Fibroblast of peridontal ligament (primary cell): ENCODE measurements around the gene ZNF710.
A peak's percentile ranks its signal among the peaks of the same experiment; 100 is the strongest.

ENCODE experiments used
- DNase-seq: peaks from one replicate; pipeline ENCODE4 v3.0.0-alpha.2; 2010; ENCODE audit errors: extremely low read depth

The ZNF710 gene

DNA sequence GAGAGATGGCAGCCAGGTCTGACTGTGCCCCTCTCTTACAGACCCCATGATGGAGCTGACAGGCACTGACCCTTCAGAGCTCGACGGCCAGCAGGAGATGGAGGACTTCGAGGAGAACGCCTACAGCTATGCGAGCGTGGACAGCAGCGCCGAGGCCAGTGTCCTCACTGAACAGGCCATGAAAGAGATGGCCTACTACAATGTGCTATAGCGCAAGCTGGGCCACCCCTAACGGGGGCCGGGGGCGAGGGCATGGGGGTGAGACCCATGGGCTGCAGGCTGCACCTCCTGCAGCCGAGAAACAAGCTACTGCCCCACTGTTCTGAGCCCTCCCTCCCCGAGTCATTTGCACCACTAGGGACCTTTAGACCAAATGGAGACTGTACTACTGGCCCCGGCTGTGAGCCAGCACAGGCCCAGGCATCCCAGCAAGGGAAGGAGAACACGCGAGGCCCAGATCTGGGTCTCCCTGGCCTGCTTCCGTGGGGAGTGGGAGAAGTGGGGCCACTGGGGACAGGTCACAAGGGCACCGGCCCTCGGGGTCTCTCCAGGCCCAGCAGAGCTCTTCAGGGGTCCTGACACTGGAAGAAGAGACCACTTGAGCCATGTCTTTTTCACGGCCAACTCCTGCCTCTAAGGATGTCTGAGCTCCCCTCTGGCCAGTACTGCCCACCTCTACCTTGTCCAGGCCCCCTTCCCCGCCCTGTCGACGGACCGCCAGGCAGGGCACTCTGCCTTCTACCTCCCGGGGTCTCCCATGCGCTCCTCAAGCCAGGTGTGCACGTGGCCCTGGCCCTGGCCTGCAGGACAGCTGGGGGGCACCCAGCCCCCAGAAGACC, 78.7 kb downstream of the ZNF710 start:
- DNase-seq, result no peak

DNA sequence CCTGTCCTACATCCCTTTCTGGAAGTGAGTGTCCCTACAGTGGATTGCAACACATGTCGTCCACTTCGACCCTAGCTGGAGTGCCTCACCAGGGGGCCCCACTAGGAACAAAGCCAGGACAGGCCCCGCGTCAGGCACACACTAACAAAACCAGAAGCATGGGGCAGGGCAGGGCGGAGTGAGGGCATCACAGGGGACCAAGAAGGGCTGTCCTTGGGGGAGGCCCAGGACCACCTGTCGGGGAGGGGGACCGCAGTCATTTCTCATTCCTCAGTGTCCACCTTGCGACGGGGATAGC, 79.3 kb downstream of the ZNF710 start:
- no peak for DNase-seq

DNA sequence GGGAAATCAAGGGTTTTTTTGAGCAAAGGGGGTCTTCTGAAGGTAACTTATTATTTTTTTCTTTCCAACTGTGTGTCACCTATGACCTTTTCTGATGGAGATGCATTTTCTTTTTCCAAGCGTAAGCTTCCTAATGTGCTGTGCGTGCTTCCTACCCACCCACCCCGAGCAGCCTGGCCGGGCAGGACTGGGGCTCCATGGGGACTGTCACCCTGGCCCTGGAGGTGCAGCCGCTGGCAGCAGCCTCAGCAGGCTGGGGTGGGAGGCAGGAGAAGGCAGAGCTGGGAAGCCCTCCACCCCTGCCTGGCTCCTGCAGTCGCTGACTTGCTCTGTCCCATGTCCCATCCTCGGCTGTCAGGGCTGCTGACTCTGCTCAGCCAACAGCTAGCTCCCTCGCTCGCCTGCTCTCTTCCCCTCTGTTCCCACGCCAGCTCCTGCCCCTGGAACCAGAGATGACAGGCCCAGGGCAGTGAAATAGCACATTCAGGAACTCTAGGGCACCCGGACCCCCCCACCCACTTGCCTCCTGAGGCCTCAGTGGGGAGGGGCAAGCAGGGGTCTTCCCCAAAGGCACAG, 79.8 kb downstream of the ZNF710 start:
- DNase-seq, result no peak

GRCh38 chr15:90082140-90082715, 81.1 kb downstream of the ZNF710 start:
- DNase-seq, result no peak

DNA sequence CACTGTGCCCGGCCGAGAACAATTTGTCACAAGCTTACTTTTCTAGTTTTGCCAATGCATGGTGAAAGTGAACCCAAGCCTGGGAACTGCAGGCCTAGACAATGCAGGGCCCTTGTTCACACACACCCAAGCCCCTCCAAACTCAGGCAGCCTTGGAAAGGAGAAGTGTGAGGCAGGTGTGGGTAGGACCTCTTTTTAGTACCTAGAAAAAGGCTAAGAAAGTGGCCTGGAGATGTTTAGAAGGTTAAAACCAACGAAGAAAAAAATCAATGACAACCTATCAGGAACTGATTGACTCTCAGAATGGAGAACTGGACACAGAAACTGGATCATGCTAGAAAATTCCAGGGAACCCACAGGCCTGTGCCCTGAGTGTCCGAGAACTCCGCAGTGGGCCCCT, 82.3 kb downstream of the ZNF710 start:
- no peak for DNase-seq

- no peak for DNase-seq
Observed at GRCh38 chr15:90083954-90084607, 83.0 kb downstream of the ZNF710 start.

- DNase-seq, result no peak
Observed at GRCh38 chr15:90084876-90085423, 83.8 kb downstream of the ZNF710 start.

- no peak for DNase-seq
Observed at GRCh38 chr15:90085565-90085964, 84.4 kb downstream of the ZNF710 start.

DNA sequence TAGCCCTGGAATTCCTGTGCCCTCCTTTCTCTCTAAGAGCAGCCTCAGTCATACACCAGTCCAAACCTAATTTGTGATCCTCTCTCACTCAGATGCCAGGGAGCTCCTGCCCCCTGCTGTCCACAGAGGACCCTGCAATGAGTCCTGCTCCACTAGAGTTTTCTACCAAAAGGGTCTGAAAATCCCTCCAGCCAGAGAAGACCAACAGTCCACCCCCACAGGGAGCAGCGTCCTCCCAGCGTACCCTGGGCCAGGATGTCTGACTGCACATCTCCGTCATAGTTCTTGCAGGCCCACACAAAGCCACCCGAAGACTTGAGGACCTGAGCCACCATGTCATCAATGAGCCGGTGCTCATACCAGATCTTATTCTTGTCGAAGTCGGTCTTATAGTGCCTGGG, 85.7 kb downstream of the ZNF710 start:
- DNase-seq, result peak; percentile 26

- DNase-seq, result no peak
Observed at GRCh38 chr15:90087454-90088154, 86.5 kb downstream of the ZNF710 start.

- DNase-seq, result no peak
Observed at GRCh38 chr15:90090226-90090848, 89.2 kb downstream of the ZNF710 start.

GRCh38 chr15:90091156-90091931, 90.2 kb downstream of the ZNF710 start:
- DNase-seq, result no peak

- DNase-seq, result no peak
Observed at GRCh38 chr15:90095521-90095959, 94.4 kb downstream of the ZNF710 start.

GRCh38 chr15:90097475-90097874, 96.4 kb downstream of the ZNF710 start:
- no peak for DNase-seq

DNA sequence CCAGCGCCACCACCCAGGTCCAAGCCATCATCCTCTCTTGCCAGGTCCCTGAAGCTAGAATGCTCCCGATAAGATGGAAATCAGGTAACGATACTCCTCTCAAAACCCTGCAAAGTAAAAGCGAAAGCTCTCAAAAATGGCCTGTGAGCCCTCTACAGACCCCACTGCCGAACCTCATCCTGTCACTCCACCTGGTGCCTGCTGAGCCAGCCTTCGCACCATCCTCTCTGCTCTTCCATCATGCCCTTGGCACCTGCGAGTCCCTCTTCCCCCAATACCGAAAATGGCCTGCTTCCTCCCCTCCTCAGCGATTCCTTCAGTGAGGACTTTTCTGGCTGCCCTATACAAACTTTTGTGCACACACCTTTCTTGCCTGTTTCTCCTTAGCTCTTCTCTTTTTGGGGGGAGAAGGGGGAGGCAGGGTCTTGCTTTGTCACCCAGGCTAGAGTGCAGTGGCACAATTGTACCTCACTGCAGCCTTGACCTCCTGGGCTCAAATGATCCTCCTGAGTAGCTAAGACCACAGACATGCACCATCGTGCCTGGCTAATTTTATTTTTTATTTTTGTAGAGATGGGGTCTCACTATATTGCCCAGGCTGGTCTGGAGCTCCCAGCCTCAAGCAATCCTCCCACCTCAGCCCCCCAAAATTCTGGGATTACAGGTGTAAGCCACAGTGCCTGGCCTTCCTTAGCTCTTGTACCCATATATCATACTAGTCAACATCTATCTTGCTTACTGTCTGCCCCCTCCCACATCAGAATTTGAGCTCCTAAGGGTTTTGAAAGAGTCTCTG, 98.1 kb downstream of the ZNF710 start:
- DNase-seq, result no peak

GRCh38 chr15:90099868-90100831, 99.0 kb downstream of the ZNF710 start:
- peak; percentile 82 for DNase-seq

DNA sequence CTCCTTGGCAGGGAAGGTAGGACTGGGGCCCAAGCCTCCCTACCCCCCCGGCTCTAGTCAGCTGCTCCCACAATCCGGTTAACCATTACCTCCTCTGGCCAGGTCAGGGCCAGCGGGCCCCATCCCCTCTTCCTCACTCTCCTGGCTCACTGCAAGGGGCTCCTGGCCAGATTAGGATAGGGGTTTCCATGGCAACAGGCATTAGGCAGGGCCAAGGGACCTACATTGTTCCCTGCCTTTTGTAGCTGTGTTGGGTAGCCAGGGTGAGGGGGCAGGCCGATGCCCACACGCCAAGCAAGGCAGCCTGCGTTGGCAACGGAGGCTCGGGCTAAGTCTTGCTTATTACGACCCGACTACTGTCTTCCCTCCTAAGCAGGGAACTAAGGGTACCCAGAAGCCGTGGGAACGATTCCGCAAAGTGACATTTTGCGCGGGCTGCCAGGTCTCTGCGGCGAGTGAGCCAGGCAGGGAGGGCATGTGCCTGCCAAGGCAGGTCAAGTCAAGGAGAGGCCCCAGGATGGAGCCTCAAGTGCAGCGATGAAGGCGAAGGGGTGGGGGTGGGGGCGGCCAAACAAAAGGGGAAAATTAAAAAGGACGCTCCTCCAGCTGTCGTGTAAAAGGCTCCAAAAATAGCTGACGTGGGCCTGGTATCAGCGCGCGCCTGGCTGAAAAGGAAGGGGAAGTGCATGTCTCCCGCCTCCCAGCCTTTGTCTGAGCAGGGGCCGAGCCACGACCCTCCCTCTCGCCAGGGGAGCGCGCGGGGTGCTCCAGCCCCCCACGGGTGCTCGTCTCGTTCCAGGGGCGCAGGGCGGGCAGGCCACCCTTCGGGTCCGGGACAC, 100.2 kb downstream of the ZNF710 start:
- peak; percentile 12 for DNase-seq
